HepG2 (cell line): Measurements from ENCODE around the gene REEP2. TPM values are rescaled to one million over a fixed set of nuclear protein-coding genes. Genes with fewer than 3 reads are reported as not detected.

Experiments used
- ATF5 ChIP-seq: sonication (generic); formaldehyde crosslinking; IDR thresholded peaks from 2 replicates; pipeline ENCODE4 v1.4.0; 2020; ENCODE audit warnings: mild to moderate bottlenecking, low read depth, missing genetic modification reagents
- BRCA1 ChIP-seq: sonication (generic); formaldehyde crosslinking; IDR thresholded peaks from 2 replicates; pipeline ENCODE4 v1.4.0; 2020; ENCODE audit warnings: missing genetic modification reagents
- ETV5 ChIP-seq: IDR thresholded peaks from 2 replicates; pipeline ENCODE4 v1.6.1; 2018; ENCODE audit warnings: missing biosample characterization, missing genetic modification reagents, inconsistent platforms, borderline replicate concordance
- KLF15 ChIP-seq: sonication (generic); formaldehyde crosslinking; IDR thresholded peaks from 2 replicates; pipeline ENCODE4 v1.8.1; 2023; ENCODE audit warnings: borderline replicate concordance, mild to moderate bottlenecking, inconsistent platforms, missing genetic modification reagents, mixed read lengths
- PHF8 ChIP-seq: sonication (generic); formaldehyde crosslinking; IDR thresholded peaks from 2 replicates; pipeline ENCODE4 v1.5.0; 2020; ENCODE audit warnings: missing genetic modification reagents
- SMYD3 ChIP-seq: sonication (generic); formaldehyde crosslinking; IDR thresholded peaks from 2 replicates; pipeline ENCODE4 v1.8.1; 2023; ENCODE audit warnings: mild to moderate bottlenecking, missing genetic modification reagents
- SNAI1 ChIP-seq: sonication (generic); formaldehyde crosslinking; IDR thresholded peaks from 2 replicates; pipeline ENCODE4 v1.5.0; 2020; ENCODE audit warnings: mild to moderate bottlenecking, missing genetic modification reagents, borderline replicate concordance
- THAP11 ChIP-seq: IDR thresholded peaks from 2 replicates; pipeline ENCODE4 v1.6.1; 2016; ENCODE audit warnings: missing biosample characterization, missing genetic modification reagents
- THRA ChIP-seq: sonication (generic); formaldehyde crosslinking; IDR thresholded peaks from 2 replicates; pipeline ENCODE4 v1.4.0; 2020; ENCODE audit warnings: missing genetic modification reagents, borderline replicate concordance
- ZBTB34 ChIP-seq: sonication (generic); formaldehyde crosslinking; IDR thresholded peaks from 2 replicates; pipeline ENCODE4 v1.8.0; 2022; ENCODE audit warnings: mild to moderate bottlenecking, missing genetic modification reagents
- ZFP62 ChIP-seq: sonication (generic); formaldehyde crosslinking; IDR thresholded peaks from 2 replicates; pipeline ENCODE4 v1.4.0; 2020; ENCODE audit warnings: missing genetic modification reagents
- ZFP90 ChIP-seq: sonication (generic); formaldehyde crosslinking; IDR thresholded peaks from 2 replicates; pipeline ENCODE4 v1.8.0; 2022; ENCODE audit warnings: missing genetic modification reagents, mild to moderate bottlenecking, inconsistent platforms, borderline replicate concordance
- ZMYM3 ChIP-seq: sonication (generic); formaldehyde crosslinking; IDR thresholded peaks from 2 replicates; pipeline ENCODE4 v1.5.1; 2020; ENCODE audit warnings: mild to moderate bottlenecking, missing genetic modification reagents
- ZNF326 ChIP-seq: sonication (generic); formaldehyde crosslinking; IDR thresholded peaks from 2 replicates; pipeline ENCODE4 v1.4.0; 2020; ENCODE audit warnings: missing genetic modification reagents, borderline replicate concordance
- ZNF432 ChIP-seq: sonication (generic); formaldehyde crosslinking; IDR thresholded peaks from 2 replicates; pipeline ENCODE4 v1.5.0; 2020; ENCODE audit warnings: missing genetic modification reagents, mild to moderate bottlenecking, borderline replicate concordance
- ZNF460 ChIP-seq: sonication (generic); formaldehyde crosslinking; IDR thresholded peaks from 2 replicates; pipeline ENCODE4 v1.5.1; 2020; ENCODE audit warnings: missing genetic modification reagents, mild to moderate bottlenecking, borderline replicate concordance
- ZNF510 ChIP-seq: sonication (generic); formaldehyde crosslinking; IDR thresholded peaks from 2 replicates; pipeline ENCODE4 v1.4.0; 2020; ENCODE audit warnings: low read depth, mild to moderate bottlenecking, missing genetic modification reagents
- ZNF678 ChIP-seq: sonication (generic); formaldehyde crosslinking; IDR thresholded peaks from 2 replicates; pipeline ENCODE4 v1.4.0; 2020; ENCODE audit warnings: mild to moderate bottlenecking, missing genetic modification reagents
- ZSCAN20 ChIP-seq: sonication (generic); formaldehyde crosslinking; IDR thresholded peaks from 2 replicates; pipeline ENCODE4 v1.4.0; 2020; ENCODE audit warnings: missing genetic modification reagents, mild to moderate bottlenecking, borderline replicate concordance
- polyA plus RNA-seq, 8 experiments: library from polyadenylated mRNA; depleted of rRNA in 3 of 8; stranded (reverse) in 7 of 8; unstranded in 1 of 8; fragments of >200 nt; fragmentation: Illumina TruSeq in 4 of 8; extraction: Trizol in 4 of 8; gene quantifications; 2 replicates each; pipeline versions ENCODE4 v1.2.1 to v1.2.3, GENCODE V29; 2011 to 2016; ENCODE audit warnings: low read depth in 4 of 8, missing spikeins in 1 of 8, mixed read lengths in 1 of 8; ENCODE audit not compliant: insufficient read depth in 1 of 8
- total RNA-seq, 5 experiments: library from RNA; depleted of rRNA; stranded (reverse); fragments of >200 nt; fragmentation: Illumina TruSeq; extraction: Trizol; gene quantifications; 2 replicates each; pipeline ENCODE4 v1.2.3, GENCODE V29; 2016; ENCODE audit warnings: low read depth in 1 of 5
- TF ChIP-seq, protein P1 (sequence below), 2 experiments: sonication (generic) in 1 of 2; formaldehyde crosslinking in 1 of 2; IDR thresholded peaks; 2 replicates each; pipeline versions ENCODE4 v1.5.1 to v1.6.1; 2011 to 2020; ENCODE audit warnings: borderline replicate concordance in 1 of 2, low read depth in 1 of 2, low read length in 1 of 2, mild to moderate bottlenecking in 1 of 2, missing genetic modification reagents in 1 of 2, moderate library complexity in 1 of 2
- TF ChIP-seq, protein P2 (sequence below): IDR thresholded peaks from 2 replicates; pipeline ENCODE4 v1.6.1; 2016; ENCODE audit warnings: missing genetic modification reagents, missing compliant biosample characterization

REEP2 gene
- total and polyA plus RNA-seq, 2 of the 13 experiments (the other 11 are each of a cell fraction or from before 2014, with no cell fraction given) = 5.3 to 7.8 TPM

GRCh38 chr5:138491669-138492559 lies 53.1 kb downstream of the REEP2 start (continued):
- TF ChIP-seq ZNF326 (CRISPR knock-in tag) = no peak
- no peak for TF ChIP-seq ZBTB34
- TF ChIP-seq, protein P1, sequence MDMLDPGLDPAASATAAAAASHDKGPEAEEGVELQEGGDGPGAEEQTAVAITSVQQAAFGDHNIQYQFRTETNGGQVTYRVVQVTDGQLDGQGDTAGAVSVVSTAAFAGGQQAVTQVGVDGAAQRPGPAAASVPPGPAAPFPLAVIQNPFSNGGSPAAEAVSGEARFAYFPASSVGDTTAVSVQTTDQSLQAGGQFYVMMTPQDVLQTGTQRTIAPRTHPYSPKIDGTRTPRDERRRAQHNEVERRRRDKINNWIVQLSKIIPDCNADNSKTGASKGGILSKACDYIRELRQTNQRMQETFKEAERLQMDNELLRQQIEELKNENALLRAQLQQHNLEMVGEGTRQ (IDR thresholded peaks at IDR 0.05; ENCODE audit: low read depth, low read length) = no peak
- TF ChIP-seq, protein P1 (CRISPR knock-in tag; IDR thresholded peaks at IDR 0.05; ENCODE audit: borderline replicate concordance) = peak; percentile 79; the same call in 1 of the 2 replicates
- TF ChIP-seq ZSCAN20 (CRISPR knock-in tag) = peak; percentile 71
- TF ChIP-seq, protein P2, sequence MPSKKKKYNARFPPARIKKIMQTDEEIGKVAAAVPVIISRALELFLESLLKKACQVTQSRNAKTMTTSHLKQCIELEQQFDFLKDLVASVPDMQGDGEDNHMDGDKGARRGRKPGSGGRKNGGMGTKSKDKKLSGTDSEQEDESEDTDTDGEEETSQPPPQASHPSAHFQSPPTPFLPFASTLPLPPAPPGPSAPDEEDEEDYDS (CRISPR knock-in tag) = no peak; the same call in 1 of the 2 replicates
- TF ChIP-seq ZMYM3 (CRISPR knock-in tag) = no peak
- no peak for TF ChIP-seq THRA
- TF ChIP-seq SNAI1 (CRISPR knock-in tag) = 0 out of 2 replicates have a peak, but pooled peaks have one; percentile 71
- 0 out of 2 replicates have a peak, but pooled peaks have one; percentile 30 for TF ChIP-seq SMYD3
- no peak for TF ChIP-seq ZNF460 (CRISPR knock-in tag)
- TF ChIP-seq ZFP90 = no peak
- 0 out of 2 replicates have a peak, but pooled peaks have one; percentile 57 for TF ChIP-seq KLF15 (CRISPR knock-in tag)
- TF ChIP-seq BRCA1 (CRISPR knock-in tag) = no peak
- TF ChIP-seq ZNF432 (CRISPR knock-in tag) = no peak
- peak; percentile 13; the same call in 1 of the 2 replicates for TF ChIP-seq ETV5 (CRISPR knock-in tag)
- peak; percentile 70 for TF ChIP-seq PHF8 (CRISPR knock-in tag)
- TF ChIP-seq ZFP62 = no peak
- no peak for TF ChIP-seq ZNF510 (CRISPR knock-in tag)
- 0 out of 2 replicates have a peak, but pooled peaks have one; percentile 26 for TF ChIP-seq THAP11 (CRISPR knock-in tag)
- TF ChIP-seq ATF5 (CRISPR knock-in tag) = no peak
- TF ChIP-seq ZNF678 (CRISPR knock-in tag) = no peak
